Measurements from ENCODE around the gene CR2.

DNA sequence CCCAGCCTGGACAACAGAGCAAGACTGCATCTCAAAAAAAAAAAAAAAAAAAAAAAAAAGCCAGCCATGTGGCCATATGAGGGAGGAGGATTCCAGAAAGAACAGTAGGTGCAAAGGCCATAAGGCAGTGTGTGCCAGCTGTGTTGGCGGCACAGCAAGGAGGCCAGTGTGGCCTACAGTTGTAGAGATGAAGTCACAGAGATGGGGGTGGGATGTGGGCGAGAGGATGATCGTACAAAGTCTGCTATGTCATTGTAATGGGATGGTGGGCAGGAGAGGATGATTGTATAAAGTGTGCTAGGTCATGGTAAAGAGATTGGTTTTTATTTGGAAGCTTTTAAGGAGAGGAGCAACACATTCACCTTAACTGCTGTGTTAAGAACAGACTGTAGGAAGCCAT, 32.1 kb downstream of the CR2 start:
- no peak for TF ChIP-seq CTCF (IDR thresholded peaks at IDR 0.05)
- no peak for TF ChIP-seq POLR2A (IDR thresholded peaks at IDR 0.05)
